ENCODE data around the gene RRP15.

DNA sequence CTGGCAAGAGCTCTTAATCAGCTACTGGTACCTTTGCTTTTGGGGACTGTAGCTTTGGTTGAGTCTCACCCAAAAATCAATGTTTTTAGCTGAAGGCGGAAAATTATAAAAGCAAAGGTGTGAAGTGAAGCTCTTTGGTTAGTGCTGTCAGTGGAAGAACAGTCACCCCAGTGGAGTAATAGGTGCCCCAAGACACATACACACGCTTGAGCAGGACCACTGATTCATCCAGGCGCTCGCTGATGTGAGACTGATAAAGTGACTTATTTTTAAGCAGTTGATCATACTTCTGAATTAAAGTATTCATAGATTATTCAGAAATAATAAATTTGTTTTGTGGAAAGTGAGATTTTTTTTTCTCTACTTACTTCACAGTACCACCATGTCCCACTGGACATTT, 97.2 kb downstream of the RRP15 start:
- TF ChIP-seq, protein P1, sequence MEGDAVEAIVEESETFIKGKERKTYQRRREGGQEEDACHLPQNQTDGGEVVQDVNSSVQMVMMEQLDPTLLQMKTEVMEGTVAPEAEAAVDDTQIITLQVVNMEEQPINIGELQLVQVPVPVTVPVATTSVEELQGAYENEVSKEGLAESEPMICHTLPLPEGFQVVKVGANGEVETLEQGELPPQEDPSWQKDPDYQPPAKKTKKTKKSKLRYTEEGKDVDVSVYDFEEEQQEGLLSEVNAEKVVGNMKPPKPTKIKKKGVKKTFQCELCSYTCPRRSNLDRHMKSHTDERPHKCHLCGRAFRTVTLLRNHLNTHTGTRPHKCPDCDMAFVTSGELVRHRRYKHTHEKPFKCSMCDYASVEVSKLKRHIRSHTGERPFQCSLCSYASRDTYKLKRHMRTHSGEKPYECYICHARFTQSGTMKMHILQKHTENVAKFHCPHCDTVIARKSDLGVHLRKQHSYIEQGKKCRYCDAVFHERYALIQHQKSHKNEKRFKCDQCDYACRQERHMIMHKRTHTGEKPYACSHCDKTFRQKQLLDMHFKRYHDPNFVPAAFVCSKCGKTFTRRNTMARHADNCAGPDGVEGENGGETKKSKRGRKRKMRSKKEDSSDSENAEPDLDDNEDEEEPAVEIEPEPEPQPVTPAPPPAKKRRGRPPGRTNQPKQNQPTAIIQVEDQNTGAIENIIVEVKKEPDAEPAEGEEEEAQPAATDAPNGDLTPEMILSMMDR (IDR thresholded peaks at IDR 0.05; ENCODE audit: insufficient read depth, low read depth, low read length) = no peak
- TF ChIP-seq EZH2 (IDR thresholded peaks at IDR 0.05; ENCODE audit: insufficient read depth, low read length) = no peak
